Glutamatergic neuron (in vitro differentiated cells): ENCODE results near the gene DEPDC1B. TPM values are rescaled to one million over a fixed set of nuclear protein-coding genes. Genes with fewer than 3 reads are reported as not detected.
"Not testable (repeated sequence)": the region's sequence is repeated elsewhere in the genome, so short reads cannot be mapped to it uniquely, and the experiment has no call there.

Experiments used
- DNase-seq: peaks from one replicate; pipeline ENCODE4 v3.0.0; 2022
- H3K27ac Mint-ChIP-seq: one replicate; pipeline ENCODE4 v1.8.0; 2020; ENCODE audit warnings: mild to moderate bottlenecking, mixed read lengths, inconsistent platforms; ENCODE audit not compliant: unreplicated experiment
- H3K27me3 Mint-ChIP-seq: one replicate; pipeline ENCODE4 v1.8.0; 2020; ENCODE audit warnings: mild to moderate bottlenecking, moderate library complexity, mixed read lengths, inconsistent platforms; ENCODE audit not compliant: unreplicated experiment
- H3K36me3 Mint-ChIP-seq: one replicate; pipeline ENCODE4 v1.8.0; 2020; ENCODE audit warnings: mild to moderate bottlenecking, mixed read lengths, inconsistent platforms; ENCODE audit not compliant: unreplicated experiment
- H3K4me1 Mint-ChIP-seq: one replicate; pipeline ENCODE4 v1.8.0; 2020; ENCODE audit warnings: mild to moderate bottlenecking, low read depth, mixed read lengths, inconsistent platforms; ENCODE audit not compliant: unreplicated experiment
- H3K4me3 Mint-ChIP-seq: one replicate; pipeline ENCODE4 v1.8.0; 2020; ENCODE audit warnings: mild to moderate bottlenecking, mixed read lengths, inconsistent platforms; ENCODE audit not compliant: unreplicated experiment
- H3K9me3 Mint-ChIP-seq: one replicate; pipeline ENCODE4 v1.8.0; 2020; ENCODE audit warnings: mild to moderate bottlenecking, moderate library complexity, mixed read lengths, inconsistent platforms; ENCODE audit not compliant: unreplicated experiment
- total RNA-seq: library from RNA; stranded (reverse); fragmentation: NEBNext Ultra II Directional; extraction: Animal tissue kit (Norgen Biotek cat#: 25700); gene quantifications from one replicate; pipeline ENCODE4 v1.2.1, GENCODE V29; 2021; ENCODE audit not compliant: unreplicated experiment
- TF ChIP-seq, protein P1 (sequence below): fragments of 200-600 bp; sonication (generic); IDR thresholded peaks from one replicate; pipeline ENCODE4 v1.5.0; 2021; ENCODE audit not compliant: partially characterized antibody, unreplicated experiment

Gene DEPDC1B
- total RNA-seq, 1 donor from 2014 or later, result 8.2 TPM

DNA sequence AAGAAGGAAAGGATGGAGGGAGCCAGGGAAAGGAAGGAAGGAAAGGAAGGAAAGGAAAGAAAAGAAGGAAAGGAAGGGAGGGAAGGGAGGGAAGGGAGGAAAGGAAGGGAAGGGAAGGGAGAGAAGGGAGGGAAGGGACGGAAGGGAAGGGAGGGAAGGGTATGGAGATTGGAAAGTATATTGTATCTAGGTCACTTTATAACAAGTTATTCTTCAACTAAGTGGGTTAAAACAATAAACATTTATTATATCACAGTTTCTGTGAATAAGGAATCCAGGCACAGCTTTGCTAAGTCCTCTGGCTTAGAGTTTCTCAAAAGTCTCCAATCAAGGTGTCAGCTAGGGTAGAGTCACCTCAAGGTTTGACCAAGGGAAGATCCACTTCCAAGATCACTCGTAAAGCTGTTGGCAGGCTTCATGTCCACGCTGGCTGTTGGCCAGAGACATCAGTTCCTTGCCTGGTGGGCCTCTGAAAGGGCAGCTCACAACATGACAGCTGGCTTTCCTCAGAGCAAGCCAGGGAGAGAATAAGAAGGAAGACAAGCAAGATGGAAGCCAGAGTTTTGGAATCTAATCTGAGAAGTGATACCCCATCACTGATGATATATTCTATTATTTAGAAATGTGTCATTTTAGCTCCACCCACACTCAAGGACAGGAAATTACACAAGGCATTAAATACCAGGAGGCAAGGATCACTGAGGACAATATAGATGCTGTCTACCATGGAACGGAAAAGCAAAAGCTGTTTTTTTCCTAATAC is 105.1 kb downstream of the DEPDC1B start:
- H3K4me3 Mint-ChIP-seq, result no peak overlapping the region
- H3K36me3 Mint-ChIP-seq, result no peaks in the 10 kb centered on the region
- H3K4me1 Mint-ChIP-seq, result no peaks in the 10 kb centered on the region
- TF ChIP-seq, protein P1, sequence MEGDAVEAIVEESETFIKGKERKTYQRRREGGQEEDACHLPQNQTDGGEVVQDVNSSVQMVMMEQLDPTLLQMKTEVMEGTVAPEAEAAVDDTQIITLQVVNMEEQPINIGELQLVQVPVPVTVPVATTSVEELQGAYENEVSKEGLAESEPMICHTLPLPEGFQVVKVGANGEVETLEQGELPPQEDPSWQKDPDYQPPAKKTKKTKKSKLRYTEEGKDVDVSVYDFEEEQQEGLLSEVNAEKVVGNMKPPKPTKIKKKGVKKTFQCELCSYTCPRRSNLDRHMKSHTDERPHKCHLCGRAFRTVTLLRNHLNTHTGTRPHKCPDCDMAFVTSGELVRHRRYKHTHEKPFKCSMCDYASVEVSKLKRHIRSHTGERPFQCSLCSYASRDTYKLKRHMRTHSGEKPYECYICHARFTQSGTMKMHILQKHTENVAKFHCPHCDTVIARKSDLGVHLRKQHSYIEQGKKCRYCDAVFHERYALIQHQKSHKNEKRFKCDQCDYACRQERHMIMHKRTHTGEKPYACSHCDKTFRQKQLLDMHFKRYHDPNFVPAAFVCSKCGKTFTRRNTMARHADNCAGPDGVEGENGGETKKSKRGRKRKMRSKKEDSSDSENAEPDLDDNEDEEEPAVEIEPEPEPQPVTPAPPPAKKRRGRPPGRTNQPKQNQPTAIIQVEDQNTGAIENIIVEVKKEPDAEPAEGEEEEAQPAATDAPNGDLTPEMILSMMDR, result no peak
- no peaks in the 10 kb centered on the region for H3K27me3 Mint-ChIP-seq
- no peak for DNase-seq
- H3K9me3 Mint-ChIP-seq, result peaks cover under 1% of the 10 kb centered on the region
- H3K27ac Mint-ChIP-seq, result no peak overlapping the region

DNA sequence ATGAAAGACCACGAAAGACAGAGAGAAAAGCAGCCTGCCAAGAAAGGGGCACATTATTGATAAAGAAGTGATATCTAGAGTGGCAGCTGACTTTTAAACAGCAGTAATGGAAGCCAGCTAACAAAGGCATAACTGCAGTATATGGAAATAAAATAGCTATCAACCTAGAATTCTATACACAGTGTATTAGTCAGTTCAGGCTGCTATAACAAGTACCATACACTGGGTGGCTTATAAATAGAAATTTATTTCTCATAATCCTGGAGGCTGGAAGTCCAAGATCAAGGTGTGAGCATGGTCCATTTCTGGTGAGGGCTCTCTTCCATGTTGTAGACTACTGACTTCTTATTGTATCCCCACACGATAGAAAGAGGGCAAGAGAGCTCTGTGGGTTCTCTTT is 109.8 kb downstream of the DEPDC1B start:
- TF ChIP-seq, protein P1, result no peak
- Mint-ChIP-seq H3K9me3 (peaks cover 3% of the 10 kb centered on the region), H3K27ac (no peak overlapping the region), H3K36me3 (no peaks in the 10 kb centered on the region), H3K27me3 (no peaks in the 10 kb centered on the region), H3K4me3 (no peak overlapping the region), H3K4me1 (no peaks in the 10 kb centered on the region)
- no peak for DNase-seq

DNA sequence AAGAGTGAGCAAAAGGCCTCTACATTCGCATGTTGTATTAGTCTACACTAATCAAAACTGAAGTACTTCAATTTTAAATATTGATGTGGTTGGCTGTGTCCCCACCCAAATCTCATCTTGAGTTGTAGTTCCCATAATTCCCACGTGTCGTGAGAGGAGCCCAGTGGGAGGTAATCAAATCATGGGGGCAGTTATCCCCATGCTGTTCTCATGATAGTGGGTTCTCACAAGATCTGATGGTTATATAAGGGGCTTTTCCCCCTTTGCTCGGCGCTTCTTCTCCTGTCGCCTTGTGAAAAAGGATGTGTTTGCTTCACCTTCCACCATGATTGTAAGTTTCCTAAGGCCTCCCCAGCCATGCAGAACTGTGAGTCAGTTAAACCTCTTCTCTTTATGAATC is 112.7 kb downstream of the DEPDC1B start:
- H3K4me3 Mint-ChIP-seq, H3K36me3 Mint-ChIP-seq, H3K9me3 Mint-ChIP-seq: not testable (repeated sequence)

DNA sequence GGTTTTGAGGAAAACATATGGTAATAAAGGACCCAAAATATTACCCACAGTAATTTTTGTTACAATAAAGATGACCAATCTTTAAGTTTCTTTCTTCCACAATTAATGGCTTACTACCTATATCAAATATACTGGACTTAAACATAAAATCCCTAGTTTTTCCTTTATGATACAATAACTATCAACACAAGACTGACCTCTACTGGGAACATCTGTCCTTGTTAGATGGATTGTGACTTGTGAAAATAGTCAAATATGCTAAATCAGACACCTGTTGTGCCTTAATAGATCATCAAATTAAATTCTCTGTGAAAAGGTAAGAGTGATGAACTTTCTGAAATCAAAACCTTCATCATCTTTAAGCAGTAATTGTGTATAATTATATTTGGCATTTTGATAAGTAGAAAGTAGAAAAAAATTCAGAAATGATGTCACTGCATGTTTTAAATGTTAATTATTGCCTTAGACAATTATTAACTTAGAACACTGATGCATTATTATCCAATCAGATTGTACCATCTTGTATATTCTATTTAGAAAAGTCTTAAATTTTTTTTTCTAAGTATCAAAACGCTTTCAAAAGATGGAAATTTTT is 113.6 kb downstream of the DEPDC1B start:
- peaks cover 3% of the 10 kb centered on the region for H3K9me3 Mint-ChIP-seq
- H3K4me3 Mint-ChIP-seq, result no peak overlapping the region
- H3K27me3 Mint-ChIP-seq, result no peaks in the 10 kb centered on the region
- no peaks in the 10 kb centered on the region for H3K4me1 Mint-ChIP-seq
- TF ChIP-seq, protein P1, result no peak
- DNase-seq, result no peak
- H3K36me3 Mint-ChIP-seq, result no peaks in the 10 kb centered on the region
- no peak overlapping the region for H3K27ac Mint-ChIP-seq

More for the DNA sequence above, 112.7 kb downstream of the DEPDC1B start:
- H3K27ac Mint-ChIP-seq, H3K4me1 Mint-ChIP-seq, DNase-seq, H3K27me3 Mint-ChIP-seq: not testable (repeated sequence)

DNA sequence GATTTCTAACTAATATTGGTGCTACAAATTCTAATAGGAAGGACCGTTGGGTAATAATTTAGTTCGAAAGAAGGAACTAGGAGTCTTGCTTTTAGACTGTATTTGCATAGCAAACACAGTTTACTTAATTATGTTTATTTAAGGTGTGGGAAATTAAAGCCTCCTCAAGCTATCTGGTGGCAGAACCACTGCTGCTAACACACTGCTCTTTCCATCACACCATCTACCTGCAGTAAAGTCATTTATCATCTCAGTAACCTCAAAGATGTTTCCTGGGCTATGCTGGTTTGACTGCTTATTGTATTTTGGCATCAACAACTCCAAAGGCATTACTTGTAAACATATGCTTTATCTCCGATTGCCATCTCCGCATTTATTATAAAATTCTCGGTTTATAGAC is 114.3 kb downstream of the DEPDC1B start:
- Mint-ChIP-seq H3K36me3 (no peaks in the 10 kb centered on the region), H3K9me3 (peaks cover 3% of the 10 kb centered on the region), H3K4me3 (no peak overlapping the region), H3K4me1 (no peaks in the 10 kb centered on the region), H3K27ac (no peak overlapping the region), H3K27me3 (no peaks in the 10 kb centered on the region)
- TF ChIP-seq, protein P1, result no peak
- no peak for DNase-seq
